GM12878 (cell line): Measurements from ENCODE around the gene GFOD2. TPM values are rescaled to one million over a fixed set of nuclear protein-coding genes. Genes with fewer than 3 reads are reported as not detected.

Experiments
- ATAC-seq: fragments of 200-7000 bp; cut with Tn5 transposase; 3 replicates; pipeline ENCODE4 v1.9.1; 2020; ENCODE audit warnings: mild to moderate bottlenecking, moderate library complexity
- BruUV-seq: library from RNA; stranded (reverse); fragments of 400-500 nt; replicated peaks from 2 replicates; lab custom pipeline; 2021; lab: Mats Ljungman, UMichigan
- CTCF ChIA-PET: fragments of 300-600 bp; sonication (Branson Sonifier 250); formaldehyde crosslinking; extraction: SDS; loops from one replicate; lab custom pipeline; 2021; ENCODE audit warnings: inconsistent platforms; lab: Yijun Ruan, JAX
- POLR2A ChIA-PET: fragments of 350-600 bp; formaldehyde crosslinking; extraction: SDS; loops from one replicate; lab custom pipeline; 2021; ENCODE audit warnings: inconsistent platforms; lab: Charles Lee
- RAD21 ChIA-PET: fragments of 300-600 bp; sonication (Branson Sonifier 250); formaldehyde crosslinking; loops from one replicate; lab custom pipeline; 2023; ENCODE audit warnings: antibody characterized with exemption; ENCODE audit not compliant: unreplicated experiment; lab: Charles Lee
- SMC1A ChIA-PET: fragments of 300-600 bp; sonication (Branson Sonifier 250); formaldehyde crosslinking; loops from one replicate; lab custom pipeline; 2023; ENCODE audit not compliant: unreplicated experiment, uncharacterized antibody; lab: Charles Lee
- DNase-seq: peaks from one replicate; pipeline ENCODE4 v3.0.0-alpha.2; 2011; ENCODE audit warnings: low read depth, low spot score
- FAIRE-seq: peaks from 3 replicates; lab custom pipeline; 2011; peaks lifted over from hg19 to GRCh38; lab: Jason Lieb, UNC
- H2AFZ ChIP-seq: 2 replicates; pipeline ENCODE4 v1.6.0; 2011; ENCODE audit warnings: low read depth, low read length, control low read depth; ENCODE audit not compliant: control insufficient read depth
- H3K27ac ChIP-seq: 2 replicates; pipeline ENCODE4 v1.5.1; 2011; ENCODE audit warnings: control low read depth; ENCODE audit not compliant: control insufficient read depth, insufficient read depth
- H3K27me3 ChIP-seq, 2 experiments: replicated peaks in 1 of 2; 2 replicates each; pipeline versions ENCODE4 v1.6.0 to v1.6.1; 2011; ENCODE audit warnings: low read length in 1 of 2; ENCODE audit not compliant: control insufficient read depth in 2 of 2, insufficient read depth in 2 of 2
- H3K36me3 ChIP-seq, 2 experiments: 2 replicates each; pipeline ENCODE4 v1.5.1; 2011; ENCODE audit warnings: low read length in 1 of 2; ENCODE audit not compliant: control insufficient read depth in 2 of 2, insufficient read depth in 2 of 2
- H3K4me1 ChIP-seq: 2 replicates; pipeline ENCODE4 v1.6.1; 2011; ENCODE audit warnings: mild to moderate bottlenecking, low read length, moderate library complexity, mixed read lengths; ENCODE audit not compliant: control insufficient read depth, insufficient read depth
- H3K4me2 ChIP-seq: 2 replicates; pipeline ENCODE4 v1.6.0; 2011; ENCODE audit warnings: control low read depth; ENCODE audit not compliant: control insufficient read depth, insufficient read depth
- H3K4me3 ChIP-seq: fragments of 200-600 bp; sonication (generic); 2 replicates; pipeline ENCODE4 v1.5.1; 2016
- H3K79me2 ChIP-seq: 2 replicates; pipeline ENCODE4 v1.6.0; 2011; ENCODE audit warnings: low read length; ENCODE audit not compliant: control insufficient read depth, insufficient read depth
- H3K9ac ChIP-seq: 2 replicates; pipeline ENCODE4 v1.8.0; 2011; ENCODE audit warnings: low read length, control low read depth, mixed read lengths; ENCODE audit not compliant: control insufficient read depth, insufficient read depth
- H3K9me3 ChIP-seq: replicated peaks from 3 replicates; pipeline ENCODE4 v1.5.1; 2011; ENCODE audit warnings: mild to moderate bottlenecking, low read length; ENCODE audit not compliant: control insufficient read depth, insufficient read depth
- H4K20me1 ChIP-seq: 2 replicates; pipeline ENCODE4 v1.6.0; 2011; ENCODE audit not compliant: control insufficient read depth, insufficient read depth
- ATF2 ChIP-seq: IDR thresholded peaks from 2 replicates; pipeline ENCODE4 v1.6.1; 2012; ENCODE audit warnings: low read length, inconsistent platforms
- BCL11A ChIP-seq: IDR thresholded peaks from 2 replicates; pipeline ENCODE4 v1.6.1; 2011; ENCODE audit warnings: low read depth, low read length
- CHD4 ChIP-seq: fragments of 200-600 bp; sonication (generic); IDR thresholded peaks from 2 replicates; pipeline ENCODE4 v1.6.1; 2016; ENCODE audit warnings: mild to moderate bottlenecking
- CREB1 ChIP-seq: IDR thresholded peaks from 2 replicates; pipeline ENCODE4 v1.6.1; 2012; ENCODE audit warnings: low read depth, mild to moderate bottlenecking, inconsistent platforms
- DPF2 ChIP-seq: fragments of 450-650 bp; IDR thresholded peaks from 2 replicates; pipeline ENCODE4 v1.6.1; 2017; ENCODE audit warnings: mild to moderate bottlenecking
- IRF5 ChIP-seq: fragments of 450-650 bp; IDR thresholded peaks from 2 replicates; pipeline ENCODE4 v1.6.1; 2017; ENCODE audit warnings: borderline replicate concordance
- KAT2A ChIP-seq: conservative IDR thresholded peaks from 2 replicates; pipeline ENCODE4 v1.6.1; 2011; ENCODE audit warnings: low read depth, low read length; ENCODE audit not compliant: control insufficient read depth
- MTA2 ChIP-seq: fragments of 450-650 bp; IDR thresholded peaks from 2 replicates; pipeline ENCODE4 v1.6.1; 2016; ENCODE audit warnings: low read depth, mild to moderate bottlenecking, moderate library complexity
- MYB ChIP-seq: fragments of 150-350 bp; IDR thresholded peaks from 2 replicates; pipeline ENCODE4 v1.6.1; 2014; ENCODE audit warnings: mild to moderate bottlenecking, low read depth, low read length, borderline replicate concordance
- NFYB ChIP-seq: IDR thresholded peaks from 2 replicates; pipeline ENCODE4 v1.6.1; 2011; ENCODE audit warnings: low read depth, mild to moderate bottlenecking, low read length, improper control_type of control experiment, moderate library complexity; ENCODE audit not compliant: insufficient read depth
- PBX3 ChIP-seq: IDR thresholded peaks from 2 replicates; pipeline ENCODE4 v1.6.1; 2011; ENCODE audit warnings: mild to moderate bottlenecking, low read depth, low read length, moderate library complexity; ENCODE audit not compliant: insufficient replicate concordance
- RELB ChIP-seq: fragments of 450-650 bp; IDR thresholded peaks from 2 replicates; pipeline ENCODE4 v1.6.1; 2017; ENCODE audit warnings: low read depth, mild to moderate bottlenecking, moderate library complexity
- TARDBP ChIP-seq: IDR thresholded peaks from 2 replicates; pipeline ENCODE4 v1.6.1; 2016; ENCODE audit warnings: borderline replicate concordance
- USF2 ChIP-seq: IDR thresholded peaks from 2 replicates; pipeline ENCODE4 v1.6.1; 2011; ENCODE audit warnings: low read depth, low read length, improper control_type of control experiment, borderline replicate concordance
- ZZZ3 ChIP-seq: IDR thresholded peaks from 2 replicates; pipeline ENCODE4 v1.6.1; 2011; ENCODE audit warnings: low read depth; ENCODE audit not compliant: control insufficient read depth, insufficient read length
- WGBS: methylation state at CpG from one replicate; pipeline ENCODE4 v1.1.6; 2016; ENCODE audit warnings: low lambda C conversion rate; ENCODE audit not compliant: insufficient replicate concordance, insufficient coverage; ENCODE audit errors: missing lambda C conversion rate; 5-methylcytosine and 5-hydroxymethylcytosine counted together
- in situ Hi-C: fragments of 300-500 bp; cut with MboI; formaldehyde crosslinking; loops from 9 replicates; pipeline ENCODE4 v1.14.3; 2018; ENCODE audit warnings: mixed read lengths
- intact Hi-C: fragments of 100-400 bp; cut with micrococcal nuclease; formaldehyde crosslinking; loops from one replicate; pipeline ENCODE4 v1.14.2; 2022; ENCODE audit not compliant: unreplicated experiment
- polyA plus RNA-seq, 11 experiments: library from polyadenylated mRNA; depleted of rRNA in 4 of 11; unstranded in 6 of 11; stranded (reverse) in 5 of 11; fragments of >200 nt; fragmentation: Nextera tagmentation in 4 of 11; fragmentation: Illumina TruSeq in 1 of 11; extraction: Ambion mirVana in 4 of 11; extraction: Trizol in 1 of 11; gene quantifications; 1 replicate in 1 of 11; 2 replicates in 10 of 11; pipeline versions ENCODE4 v1.2.1 to v1.2.3, GENCODE V29; 2011 to 2016; ENCODE audit warnings: inconsistent platforms in 2 of 11, missing spikeins in 2 of 11, low read depth in 1 of 11
- total RNA-seq, 4 experiments: library from RNA; depleted of rRNA in 3 of 4; stranded (reverse); fragments of >200 nt in 3 of 4; fragmentation: Illumina TruSeq in 1 of 4; extraction: Trizol in 1 of 4; gene quantifications; 2 replicates each; pipeline versions ENCODE4 v1.2.1 to v1.2.3, GENCODE V29; 2013 to 2021

The GFOD2 gene
- total and polyA plus RNA-seq, 10 of the 15 experiments (the other 5 are each of a cell fraction or from before 2014, with no cell fraction given): 2.0 to 15.9 (median 12.0) TPM

GRCh38 chr16:67760206-67760955, 41.3 kb upstream of the GFOD2 start:
- no peak for FAIRE-seq
- Histone ChIP-seq H3K36me3 (peaks cover 3 to 10% of the 10 kb centered on the region in 2 experiments; a peak in 3 of 4 replicates), H3K4me2 (no peak overlapping the region), H2AFZ (no peak overlapping the region), H3K27ac (no peak overlapping the region), H3K4me1 (no peaks in the 10 kb centered on the region), H3K9ac (no peak overlapping the region), H3K79me2 (0 out of 2 replicates have a peak, but pooled peaks cover 1% of the 10 kb centered on the region), H3K9me3 (no peaks in the 10 kb centered on the region), H3K27me3 (no peaks in the 10 kb centered on the region), H3K4me3 (no peak overlapping the region), H4K20me1 (peaks cover 2% of the 10 kb centered on the region)
- ChIA-PET POLR2A (interaction anchor here (0.7 kb wide), 1 partner anchor 41 kb away, joined by 3 read pairs; no protein-coding TSS in a partner anchor), SMC1A (no interaction called here), RAD21 (interaction anchor here (1.0 kb wide), 1 partner anchor 9 kb away, joined by 3 read pairs; no protein-coding TSS in a partner anchor), CTCF (interaction anchor here (0.8 kb wide), 1 partner anchor 56 kb away, joined by 3 read pairs; no protein-coding TSS in a partner anchor)
- no peak for ATAC-seq
- in situ Hi-C loops (no loop called here), intact Hi-C loops (no loop called here)
- WGBS: 83% methylated on average over 8 of the region's 8 CpGs
- no peak for DNase-seq
- BruUV-seq: no TSS peak
- no peak for TF ChIP-seq TARDBP
- no peak for TF ChIP-seq PBX3
- TF ChIP-seq ZZZ3: no peak
- TF ChIP-seq CHD4: no peak
- TF ChIP-seq RELB: no peak
- no peak for TF ChIP-seq NFYB
- TF ChIP-seq KAT2A: no peak
- no peak for TF ChIP-seq CREB1
- no peak for TF ChIP-seq DPF2
- TF ChIP-seq IRF5: no peak
- no peak for TF ChIP-seq BCL11A
- no peak for TF ChIP-seq ATF2
- TF ChIP-seq MYB: no peak
- TF ChIP-seq USF2: no peak
- no peak for TF ChIP-seq MTA2
